Panc1 (cell line): ENCODE results near the gene CDKN3.

Source experiments
- CTCF ChIP-seq: fragments of 450-650 bp; IDR thresholded peaks from 2 replicates; pipeline ENCODE4 v1.5.1; 2017; ENCODE audit warnings: mild to moderate bottlenecking
- POLR2AphosphoS5 ChIP-seq: IDR thresholded peaks from 2 replicates; pipeline ENCODE4 v1.6.1; 2012; ENCODE audit warnings: mild to moderate bottlenecking, low read depth, low read length, moderate library complexity
- SIN3A ChIP-seq: IDR thresholded peaks from 2 replicates; pipeline ENCODE4 v1.6.1; 2012; ENCODE audit warnings: low read depth, mild to moderate bottlenecking, low read length, moderate library complexity, borderline replicate concordance; ENCODE audit not compliant: insufficient read depth

- TF ChIP-seq CTCF (no peak), SIN3A (no peak), POLR2AphosphoS5 (no peak)
Observed at GRCh38 chr14:54440476-54440872, 43.7 kb downstream of the CDKN3 start.
